ENCODE data around the gene TRAP1.
"Not testable (repeated sequence)": the region's sequence is repeated elsewhere in the genome, so short reads cannot be mapped to it uniquely, and the experiment has no call there.

The TRAP1 gene

GRCh38 chr16:3645108-3645503 is 72.2 kb downstream of the TRAP1 start:
- DNase-seq, result no peak

DNA sequence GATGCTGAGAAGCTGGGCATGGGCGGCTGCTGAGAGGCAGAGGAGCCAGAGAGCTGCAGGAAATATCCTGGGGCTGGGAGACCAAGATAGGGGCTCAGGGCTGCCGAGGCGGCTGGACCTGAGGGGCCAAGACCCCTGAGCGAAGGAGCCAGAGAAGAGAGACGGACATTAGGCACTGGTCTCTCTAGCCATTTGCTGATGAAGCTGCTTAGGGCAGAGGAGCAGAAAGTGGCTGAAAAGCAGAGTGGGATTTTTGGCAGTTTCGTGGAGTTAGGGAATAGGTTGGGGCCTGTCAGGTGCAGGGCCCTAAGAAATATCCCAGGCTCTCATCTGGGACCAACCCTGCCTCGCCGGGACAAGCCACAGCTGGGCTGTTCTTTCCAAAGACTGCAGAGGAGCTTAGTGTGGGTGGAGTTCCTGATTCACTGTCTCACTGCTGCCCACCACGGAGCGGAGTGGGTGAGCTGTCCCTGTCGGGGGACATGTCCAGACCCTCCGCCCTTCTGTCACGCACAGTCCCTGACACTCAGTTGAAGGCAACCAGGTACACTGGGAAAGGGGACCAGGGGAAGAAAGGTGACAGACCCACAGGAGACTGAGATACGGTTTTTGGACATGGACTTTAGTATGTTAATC is 74.1 kb downstream of the TRAP1 start:
- DNase-seq, result no peak

DNA sequence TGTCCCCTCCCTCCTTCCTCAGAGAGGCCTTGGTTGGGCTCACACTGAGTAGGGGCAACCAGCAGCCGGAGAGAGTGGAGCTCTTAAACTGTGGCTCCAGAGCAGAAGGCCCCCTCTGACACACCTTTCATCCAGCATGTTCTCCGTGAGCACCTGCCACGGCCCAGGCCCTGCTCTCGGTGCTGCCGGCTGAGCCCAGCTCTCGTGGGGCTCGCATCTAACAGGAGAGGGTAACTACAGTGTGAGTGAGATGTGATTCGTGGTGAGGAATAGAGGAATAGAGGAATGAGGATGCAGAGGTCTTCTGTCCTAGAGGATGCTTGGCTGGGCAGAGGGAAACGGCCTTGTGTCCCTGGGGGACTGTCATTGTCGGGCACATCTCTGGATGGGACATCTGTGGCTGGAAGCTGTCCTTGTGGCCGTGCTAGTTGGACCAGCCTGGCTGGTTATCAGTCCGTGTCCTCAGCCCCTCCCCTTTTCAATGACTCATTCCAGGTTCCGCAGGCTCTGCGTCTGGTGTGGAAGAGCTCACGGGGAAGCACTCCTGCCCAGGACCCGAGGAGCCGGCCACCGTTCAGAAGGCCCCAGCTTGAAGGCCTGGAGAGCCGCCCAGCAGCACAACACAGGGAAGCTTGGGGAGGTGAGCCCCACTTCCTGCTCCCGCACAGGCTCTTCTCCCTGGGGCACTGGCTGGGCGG is 74.8 kb downstream of the TRAP1 start:
- DNase-seq, result no peak

DNA sequence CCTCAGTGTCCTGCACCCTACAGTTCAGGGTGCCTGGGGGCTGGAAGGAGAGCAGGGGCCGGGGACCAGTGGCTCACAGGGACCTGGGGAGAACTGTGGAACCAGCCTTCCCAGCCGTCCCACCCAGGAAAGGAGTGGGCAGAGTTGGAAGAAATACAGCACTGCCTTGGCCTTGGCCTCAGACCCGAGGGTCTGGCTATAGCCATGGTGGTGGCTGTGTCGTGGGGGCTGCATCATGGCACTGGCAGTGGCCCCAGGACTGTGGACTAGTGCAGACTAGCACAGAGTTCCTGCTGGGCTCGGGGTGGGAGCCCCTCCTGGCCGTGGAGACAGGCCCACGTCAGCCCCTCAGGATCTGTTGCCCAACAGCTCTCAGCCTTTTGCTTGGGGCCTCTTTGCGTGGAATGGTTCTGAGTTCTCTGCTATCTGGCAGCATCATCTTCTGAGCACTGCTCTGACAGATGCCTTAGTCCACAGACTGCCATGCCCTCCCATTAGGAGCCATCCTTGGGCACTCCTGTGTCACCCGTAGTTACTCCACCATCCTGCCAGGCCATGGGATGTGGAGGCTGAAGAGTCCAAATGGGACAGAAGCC is 75.4 kb downstream of the TRAP1 start:
- DNase-seq, result no peak

GRCh38 chr16:3640632-3641501 is 76.5 kb downstream of the TRAP1 start:
- no peak for DNase-seq

DNA sequence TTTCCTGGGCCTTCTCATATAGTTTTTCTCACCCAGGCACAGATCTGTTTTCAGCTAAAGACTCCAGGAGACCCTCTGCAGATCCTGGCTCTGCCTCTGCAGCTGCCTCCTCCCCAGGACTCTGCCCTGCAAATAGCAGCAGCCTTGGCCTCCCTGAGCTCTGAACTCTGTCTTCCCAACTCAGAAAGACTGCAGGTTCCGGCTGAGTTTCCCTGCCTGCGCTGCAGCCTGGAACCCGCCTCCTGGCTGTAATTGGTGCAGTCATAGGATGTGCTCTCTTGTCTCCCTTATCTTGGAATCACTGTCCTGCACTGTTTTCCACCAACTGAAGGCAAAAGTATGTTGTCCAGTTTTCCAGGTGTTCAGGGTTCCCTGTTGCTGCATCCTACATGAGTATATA is 77.1 kb downstream of the TRAP1 start:
- no peak for DNase-seq

DNA sequence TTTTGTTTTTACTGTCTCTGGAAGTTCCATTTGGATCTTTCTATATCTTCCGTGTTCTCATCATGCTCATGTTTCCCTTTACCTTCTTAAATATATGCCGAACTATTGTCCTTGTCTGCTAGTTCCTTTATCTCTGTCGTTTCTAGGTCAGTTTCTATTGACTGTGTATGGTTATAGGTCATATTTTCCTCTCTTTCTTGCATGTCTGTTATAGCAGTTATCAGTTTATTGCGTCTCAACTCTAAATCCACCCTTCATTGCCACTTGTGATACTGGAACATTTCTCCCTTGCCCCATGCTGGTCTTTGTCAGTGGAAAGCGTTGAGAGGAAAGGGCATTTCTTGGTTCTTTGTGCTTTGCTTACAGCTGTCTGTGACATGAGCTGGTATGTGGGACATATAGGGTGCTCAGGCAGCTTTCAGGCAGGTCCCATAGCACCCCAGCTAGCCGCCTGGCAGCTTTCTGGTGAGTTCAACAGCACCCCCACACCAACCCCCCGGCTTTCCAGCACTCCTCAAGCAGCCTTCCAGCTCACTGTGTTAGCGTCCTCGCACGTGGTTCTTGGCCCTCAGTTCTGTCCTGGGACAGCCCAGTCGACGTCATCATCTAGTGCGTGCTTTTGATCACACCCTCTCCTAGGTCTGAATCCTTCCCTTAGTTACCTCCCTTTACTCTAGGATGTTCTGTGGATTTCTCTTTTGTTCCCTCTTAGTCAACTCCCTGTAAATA is 78.2 kb downstream of the TRAP1 start:
- no peak for DNase-seq

DNA sequence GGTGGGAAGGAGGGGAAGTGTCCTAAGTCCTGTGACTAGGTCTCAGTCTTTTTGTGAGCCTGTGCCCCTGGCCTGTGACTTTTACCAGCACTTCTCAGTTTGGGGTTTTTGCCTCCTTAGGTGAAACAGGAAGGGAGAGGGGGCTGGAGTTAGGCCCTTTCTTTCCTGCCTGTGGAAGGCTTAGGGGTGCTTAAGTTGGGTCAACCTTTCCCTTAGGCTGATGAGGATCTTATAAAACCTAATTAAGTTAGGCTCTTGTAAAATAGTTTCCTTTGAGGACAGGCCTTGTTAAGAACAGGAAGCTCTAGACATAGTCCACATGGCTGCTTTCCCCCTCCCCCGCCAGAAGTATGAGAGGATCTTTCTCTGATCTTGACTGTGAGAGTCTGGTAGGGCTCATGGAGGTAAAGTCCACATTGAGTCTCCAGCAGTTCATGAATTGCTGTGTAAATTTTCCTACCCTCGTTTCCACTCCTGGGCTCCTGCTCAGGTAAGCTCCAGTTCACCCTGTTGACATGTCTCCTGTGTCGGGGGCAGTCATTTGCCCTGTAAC is 79.9 kb downstream of the TRAP1 start:
- DNase-seq, result no peak

GRCh38 chr16:3625911-3626732 is 91.2 kb downstream of the TRAP1 start:
- DNase-seq, result no peak

GRCh38 chr16:3625331-3625730 is 92.0 kb downstream of the TRAP1 start:
- no peak for DNase-seq

- no peak for DNase-seq
Measured at GRCh38 chr16:3623642-3624041, 93.7 kb downstream of the TRAP1 start.

- DNase-seq, result no peak
Measured at GRCh38 chr16:3618769-3619141, 98.6 kb downstream of the TRAP1 start.

GRCh38 chr16:3612510-3613466 is 104.5 kb downstream of the TRAP1 start:
- no peak for DNase-seq

GRCh38 chr16:3611146-3611975 is 106.0 kb downstream of the TRAP1 start, which contains the start of gene SLX4:
SLX4 (minus strand) TSS chr16:3611606; CDS start chr16:3608964, 2,642 bp downstream.
- DNase-seq, result peak; percentile 94

- DNase-seq, result no peak
Measured at GRCh38 chr16:3610698-3611145, 106.6 kb downstream of the TRAP1 start.

- DNase-seq, result no peak
Measured at GRCh38 chr16:3609895-3610697, 107.2 kb downstream of the TRAP1 start.

DNA sequence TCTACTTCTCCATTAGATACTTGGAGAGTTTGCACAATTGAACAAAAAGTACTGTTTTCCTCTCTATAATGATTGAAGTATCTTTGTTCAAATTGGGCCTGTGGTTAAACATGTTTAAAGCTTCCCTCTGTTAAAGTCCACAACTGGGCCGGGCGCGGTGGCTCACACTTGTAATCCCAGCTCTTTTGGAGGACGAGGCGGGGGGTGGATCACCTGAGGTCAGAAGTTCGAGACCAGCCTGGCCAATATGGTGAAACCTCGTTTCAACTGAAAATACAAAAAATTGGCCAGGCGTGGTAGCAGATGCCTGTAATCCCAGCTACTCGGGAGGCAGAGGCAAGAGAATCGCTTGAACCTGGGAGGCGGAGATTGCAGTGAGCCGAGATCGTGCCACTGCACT is 108.3 kb downstream of the TRAP1 start:
- not testable (repeated sequence) for DNase-seq

DNA sequence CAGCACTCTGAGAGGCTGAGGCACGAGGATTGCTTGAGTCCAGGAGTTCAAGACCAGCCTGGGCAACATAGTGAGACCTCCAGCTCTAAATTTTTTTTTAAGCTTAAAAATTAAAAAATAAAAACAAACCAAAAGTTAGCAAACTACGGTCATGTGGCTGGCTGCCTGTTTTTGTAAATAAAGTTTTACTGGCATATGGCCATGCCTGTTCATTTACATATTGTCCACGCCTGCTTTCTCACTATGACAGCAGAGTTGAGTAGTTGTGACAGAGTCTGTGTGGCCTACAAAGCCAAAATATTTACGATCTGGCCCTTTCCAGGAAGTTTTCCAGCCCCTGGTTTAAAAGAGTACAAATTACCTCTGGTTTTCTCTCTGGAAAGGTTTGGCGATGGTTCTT is 109.3 kb downstream of the TRAP1 start:
- DNase-seq, result no peak

Measured in right hindlimb (tissue), 1 donor.